H54 (cell line): Measurements from ENCODE around the gene SRMS.
A peak's percentile ranks its signal among the peaks of the same experiment; 100 is the strongest.

Experiments used
- DNase-seq: peaks from one replicate; pipeline ENCODE4 v3.0.0; 2011; ENCODE audit warnings: low spot score, mixed read lengths; ENCODE audit not compliant: insufficient read length
- FAIRE-seq: peaks from 3 replicates; lab custom pipeline; 2011; peaks lifted over from hg19 to GRCh38; lab: Jason Lieb, UNC
- POLR2A ChIP-seq: IDR thresholded peaks from 2 replicates; pipeline ENCODE4 v1.6.1; 2011; ENCODE audit warnings: low read depth, mild to moderate bottlenecking, low read length

SRMS gene

DNA sequence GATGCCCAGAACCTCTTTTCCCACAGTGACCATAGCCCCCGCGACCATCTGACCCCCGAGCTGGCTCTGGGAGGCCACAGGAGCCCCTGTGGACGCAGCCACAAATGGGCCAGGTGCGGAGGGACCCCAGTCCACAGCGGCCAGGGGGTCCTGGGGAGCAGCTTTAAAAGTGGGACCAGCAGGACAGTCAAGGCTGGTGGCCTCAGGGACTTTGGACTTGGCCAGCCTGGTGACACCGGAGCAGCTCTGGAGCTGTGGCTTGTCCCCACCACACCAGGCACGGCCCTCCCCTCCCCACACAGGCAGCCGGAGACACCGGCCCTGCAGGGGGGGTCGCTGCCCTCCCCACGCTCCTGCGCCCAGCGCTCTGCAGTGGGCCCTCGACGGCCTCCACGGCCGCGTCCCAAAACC is 9.9 kb upstream of the SRMS start:
- no peak for FAIRE-seq
- no peak for TF ChIP-seq POLR2A
- DNase-seq = no peak

DNA sequence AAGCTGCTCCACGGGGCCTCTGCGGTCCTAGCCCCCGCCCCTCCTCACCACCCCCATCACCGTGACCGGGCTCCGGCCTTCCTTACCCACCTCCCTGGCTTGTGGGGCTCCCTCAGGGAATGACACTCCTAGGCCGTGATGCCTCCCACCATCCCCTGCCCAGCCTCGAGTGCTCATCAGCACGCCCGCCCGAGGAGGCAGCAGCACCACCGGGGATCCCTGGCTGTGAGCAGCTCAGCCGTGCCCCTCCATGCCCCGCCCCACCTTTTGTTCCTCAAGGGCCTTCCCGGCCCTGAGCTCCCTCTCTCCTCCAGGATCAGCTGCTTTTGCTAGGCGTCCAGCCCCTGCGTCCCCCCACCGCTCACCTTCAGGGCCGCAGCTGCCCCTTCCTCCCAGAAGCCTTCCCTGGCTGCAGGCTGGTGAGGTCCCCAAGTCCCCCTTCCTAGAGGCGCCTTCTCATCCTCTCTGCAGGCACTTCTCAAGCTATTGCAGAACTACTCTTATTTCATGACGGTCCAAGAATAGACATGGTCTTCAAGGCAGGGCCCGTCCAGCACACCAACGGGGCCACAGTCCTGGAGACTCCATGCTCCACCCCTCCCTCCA is 9.4 kb upstream of the SRMS start:
- FAIRE-seq = no peak
- no peak for TF ChIP-seq POLR2A
- no peak for DNase-seq

DNA sequence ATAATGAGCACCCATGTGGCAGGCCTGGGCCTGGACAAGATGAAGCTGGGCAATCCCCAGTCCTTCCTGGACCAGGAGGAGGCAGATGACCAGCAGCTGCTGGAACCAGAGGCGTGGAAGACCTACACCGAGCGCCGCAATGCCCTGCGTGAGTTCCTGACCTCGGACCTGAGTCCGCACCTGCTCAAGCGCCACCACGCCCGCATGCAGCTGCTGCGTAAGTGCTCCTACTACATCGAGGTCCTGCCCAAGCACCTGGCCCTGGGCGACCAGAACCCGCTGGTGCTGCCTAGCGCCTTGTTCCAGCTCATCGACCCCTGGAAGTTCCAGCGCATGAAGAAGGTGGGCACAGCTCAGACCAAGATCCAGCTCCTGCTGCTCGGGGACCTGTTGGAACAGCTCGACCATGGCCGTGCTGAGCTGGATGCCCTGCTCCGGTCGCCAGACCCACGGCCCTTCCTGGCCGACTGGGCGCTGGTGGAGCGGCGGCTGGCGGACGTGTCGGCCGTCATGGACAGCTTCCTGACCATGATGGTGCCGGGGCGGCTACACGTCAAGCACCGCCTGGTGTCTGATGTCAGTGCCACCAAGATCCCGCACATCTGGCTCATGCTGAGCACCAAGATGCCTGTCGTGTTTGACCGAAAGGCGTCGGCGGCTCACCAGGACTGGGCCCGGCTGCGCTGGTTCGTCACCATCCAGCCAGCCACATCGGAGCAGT is 8.3 kb upstream of the SRMS start:
- no peak for TF ChIP-seq POLR2A
- no peak for FAIRE-seq
- no peak for DNase-seq

DNA sequence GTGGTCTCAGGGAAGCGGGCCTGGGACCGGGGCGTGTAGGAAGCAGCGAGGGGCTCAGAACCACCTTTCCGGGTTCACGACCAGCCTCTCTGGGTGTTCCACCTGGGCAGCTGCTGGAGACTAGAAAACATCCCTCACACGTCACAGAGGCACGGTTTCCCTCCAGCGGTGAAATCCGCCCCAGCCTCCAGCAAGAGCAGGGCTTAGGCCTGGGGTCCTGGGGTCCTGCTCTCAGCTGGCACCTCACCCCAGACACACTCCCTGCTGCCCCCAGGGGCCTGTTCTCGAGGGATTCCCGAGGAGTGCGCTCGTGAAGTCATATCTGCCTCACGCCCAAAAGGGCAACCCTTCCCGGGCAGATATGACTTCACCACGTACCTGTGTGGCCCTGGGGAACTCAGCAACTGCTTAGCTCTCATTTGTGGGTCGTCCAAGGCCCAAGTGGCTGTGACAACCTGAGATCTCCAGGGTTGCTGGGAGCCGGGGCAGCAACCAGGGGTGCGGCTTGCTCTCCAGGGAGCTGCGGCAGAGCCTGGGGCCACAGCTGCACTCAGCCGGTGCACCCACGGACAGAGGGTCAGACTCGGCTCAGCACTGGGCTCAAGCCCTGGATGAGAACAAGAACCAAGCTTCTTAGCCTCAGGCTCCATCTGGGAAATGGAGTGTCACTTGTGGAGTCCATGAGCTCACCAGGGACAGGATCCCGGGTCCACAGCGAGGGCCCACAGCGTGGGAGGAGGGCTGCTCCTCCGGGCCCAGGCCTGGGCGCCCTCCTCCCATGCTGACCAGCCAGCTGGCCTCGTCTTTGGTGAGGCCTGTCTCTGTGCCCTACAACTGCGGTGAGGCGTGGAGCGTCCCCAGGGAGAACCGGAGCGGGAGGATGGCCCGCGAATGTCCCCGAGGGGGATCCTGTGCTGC is 7.1 kb upstream of the SRMS start:
- FAIRE-seq (no peak), DNase-seq (no peak)
- no peak for TF ChIP-seq POLR2A

DNA sequence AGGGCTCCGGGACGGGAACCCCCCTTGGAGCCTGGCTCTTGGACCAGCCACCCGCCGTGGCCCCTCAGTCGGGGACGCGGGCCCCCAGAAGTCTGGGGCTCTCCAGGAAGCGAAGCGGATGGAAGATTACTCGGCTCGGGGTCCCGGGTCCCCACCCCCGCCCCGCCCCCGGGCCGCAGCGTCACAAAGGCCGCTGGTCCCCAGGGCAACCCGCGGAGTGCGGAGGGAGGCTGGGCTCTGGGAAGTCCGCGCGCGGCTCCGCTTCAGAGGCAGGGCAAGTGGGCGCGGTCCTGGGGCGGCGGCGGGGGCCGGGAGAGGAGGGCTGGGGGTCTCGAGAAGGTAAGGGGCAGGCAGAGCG is 6.4 kb upstream of the SRMS start, which contains the start of gene FNDC11:
TSS of gene FNDC11 (plus strand) at position 227 of the 358 bp plus-strand sequence. CDS start 1,505 bp downstream, outside the sequence.
- DNase-seq (no peak), FAIRE-seq (no peak)
- no peak for TF ChIP-seq POLR2A

DNA sequence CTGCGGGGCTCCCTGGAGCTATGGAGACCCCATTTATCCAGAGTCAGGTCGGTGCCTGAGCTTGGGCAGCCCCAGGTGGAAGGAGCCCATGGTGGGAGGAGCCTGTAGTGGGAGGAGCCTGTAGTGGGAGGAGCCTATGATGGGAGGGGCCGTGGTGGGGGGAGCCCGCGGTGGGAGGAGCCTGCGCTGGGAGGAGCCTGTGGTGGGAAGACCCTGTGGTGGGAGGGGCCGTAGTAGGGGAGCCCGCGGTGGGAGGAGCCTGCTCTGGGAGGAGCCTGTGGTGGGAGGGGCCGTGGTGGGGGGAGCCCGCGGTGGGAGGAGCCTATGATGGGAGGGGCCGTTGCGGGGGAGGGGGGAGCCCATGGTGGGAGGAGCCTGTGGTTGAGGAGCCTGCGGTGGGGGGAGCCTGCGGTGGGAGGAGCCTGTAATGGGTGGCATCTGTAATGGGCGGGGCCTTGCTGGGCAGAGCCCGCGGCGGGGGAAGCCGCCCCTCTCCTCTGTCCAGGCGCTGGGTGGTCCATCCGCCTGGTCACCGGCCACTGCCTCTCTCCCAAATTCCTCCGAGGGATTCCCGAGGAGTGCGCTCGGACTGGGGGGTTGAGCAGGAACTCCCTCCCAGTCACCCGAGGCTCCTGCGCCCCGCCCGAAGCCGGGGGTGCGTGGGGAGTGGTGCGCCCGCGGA is 5.8 kb upstream of the SRMS start:
- TF ChIP-seq POLR2A = peak; percentile 27; the same call in 1 of the 2 replicates
- peak; percentile 92 for DNase-seq

DNA sequence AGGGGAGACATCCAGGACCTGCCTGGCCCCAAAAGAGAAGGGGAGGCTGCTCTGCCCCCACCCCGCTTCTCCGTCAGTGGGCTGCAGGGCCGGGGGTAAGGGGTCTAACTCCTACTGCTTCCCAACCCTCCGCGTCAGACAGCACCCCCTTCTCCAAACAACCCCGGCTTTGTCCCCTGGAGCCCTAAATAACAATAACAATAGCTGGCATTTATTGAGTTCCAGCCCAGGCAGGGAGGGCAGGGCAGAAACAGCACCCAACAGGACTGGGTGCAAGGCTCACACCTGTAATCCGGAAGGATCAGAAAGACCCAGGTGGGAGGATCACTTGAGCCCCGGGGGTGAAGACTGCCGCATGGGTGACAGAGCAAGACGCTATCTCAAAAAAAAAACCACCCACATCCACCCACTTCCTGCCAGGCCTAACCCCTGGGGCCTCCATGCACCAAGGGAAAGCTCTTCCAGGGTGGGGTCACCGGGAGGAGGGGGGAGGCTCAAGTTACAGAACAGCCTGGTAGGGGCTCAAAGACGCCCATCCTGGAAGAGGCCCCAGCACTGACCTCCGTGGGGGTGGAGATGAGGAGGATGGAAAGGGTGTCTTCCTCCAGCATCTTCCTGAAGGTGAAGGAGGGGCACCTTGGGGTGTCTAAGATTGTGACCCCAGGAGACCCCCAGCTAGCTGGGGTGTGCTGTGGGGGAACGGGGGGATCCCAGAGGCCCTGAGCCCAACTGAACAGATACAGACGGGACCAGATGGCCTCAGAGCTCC is 5.1 kb upstream of the SRMS start:
- TF ChIP-seq POLR2A = no peak
- DNase-seq (no peak), FAIRE-seq (no peak)

More for the DNA sequence above, 5.8 kb upstream of the SRMS start:
- FAIRE-seq = peak; percentile 27

DNA sequence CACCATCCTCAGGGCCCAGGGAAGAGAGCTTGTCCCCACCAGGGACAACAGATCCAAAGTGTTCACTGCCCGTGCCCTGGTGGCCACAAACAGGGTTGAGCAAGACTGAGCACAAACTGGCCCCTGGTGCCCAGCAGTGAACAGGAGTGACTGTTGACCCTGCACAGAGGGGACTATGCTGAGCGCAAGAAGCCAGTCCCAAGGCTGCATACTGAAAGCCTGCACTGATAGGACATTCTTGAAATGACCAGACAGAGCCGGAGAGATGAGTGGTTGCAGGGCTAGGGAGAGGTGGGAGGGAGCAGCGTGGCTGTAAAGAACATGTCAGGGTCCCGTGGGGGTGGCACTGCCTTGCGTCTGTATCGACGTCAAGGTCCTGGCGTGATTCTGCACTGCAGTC is 3.5 kb upstream of the SRMS start:
- TF ChIP-seq POLR2A = no peak
- DNase-seq (no peak), FAIRE-seq (no peak)

DNA sequence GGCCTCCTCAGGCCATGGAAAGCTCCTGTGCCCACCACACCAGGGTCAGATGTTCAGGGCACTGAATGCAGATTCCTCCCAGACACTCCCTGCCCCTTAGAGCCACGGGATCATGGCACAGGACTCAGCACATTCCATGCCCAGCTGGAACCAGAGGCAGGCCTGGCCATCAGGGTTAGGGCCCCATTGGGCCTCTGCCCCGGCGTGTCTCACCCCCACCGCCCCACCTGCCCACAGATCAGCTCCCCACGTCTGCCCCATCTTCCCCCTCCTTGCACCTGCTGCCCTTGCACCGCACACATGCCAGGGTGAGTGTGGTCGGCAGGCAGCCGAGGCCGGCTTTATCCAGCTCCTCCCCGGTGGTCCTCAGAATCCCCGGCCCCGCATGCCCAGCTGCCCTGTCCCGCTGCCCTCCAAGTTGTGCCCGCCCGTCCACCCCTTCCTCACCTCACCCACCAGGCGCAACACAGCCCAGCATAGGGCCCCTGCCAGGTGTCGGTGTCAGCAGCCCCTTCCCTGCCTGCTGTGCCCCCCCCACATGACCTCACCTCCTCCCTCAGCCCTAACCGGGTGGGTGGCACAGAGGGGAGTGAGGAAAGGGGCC is 2.2 kb upstream of the SRMS start:
- DNase-seq (no peak), FAIRE-seq (no peak)
- TF ChIP-seq POLR2A = no peak

DNA sequence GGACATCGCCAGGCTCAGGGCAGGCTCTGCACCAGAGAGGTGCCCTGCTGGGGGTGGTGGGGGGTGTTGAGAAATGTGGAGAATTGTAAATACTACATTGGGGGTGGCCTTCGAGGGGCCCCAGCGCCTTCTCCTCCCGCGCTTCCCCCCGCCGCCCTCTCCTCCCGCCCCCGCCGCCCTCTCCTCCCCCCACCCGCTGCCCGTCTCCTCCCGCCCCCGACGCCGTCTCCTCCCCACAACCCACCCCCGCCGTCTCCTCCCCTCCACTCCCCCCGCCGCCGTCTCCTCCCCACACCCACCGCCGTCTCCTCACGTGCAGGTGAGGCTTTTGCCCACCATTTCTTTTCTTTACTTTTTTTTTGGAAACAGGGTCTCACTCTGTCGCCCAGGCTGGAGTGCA is 1.5 kb upstream of the SRMS start:
- TF ChIP-seq POLR2A = no peak
- DNase-seq (no peak), FAIRE-seq (no peak)

DNA sequence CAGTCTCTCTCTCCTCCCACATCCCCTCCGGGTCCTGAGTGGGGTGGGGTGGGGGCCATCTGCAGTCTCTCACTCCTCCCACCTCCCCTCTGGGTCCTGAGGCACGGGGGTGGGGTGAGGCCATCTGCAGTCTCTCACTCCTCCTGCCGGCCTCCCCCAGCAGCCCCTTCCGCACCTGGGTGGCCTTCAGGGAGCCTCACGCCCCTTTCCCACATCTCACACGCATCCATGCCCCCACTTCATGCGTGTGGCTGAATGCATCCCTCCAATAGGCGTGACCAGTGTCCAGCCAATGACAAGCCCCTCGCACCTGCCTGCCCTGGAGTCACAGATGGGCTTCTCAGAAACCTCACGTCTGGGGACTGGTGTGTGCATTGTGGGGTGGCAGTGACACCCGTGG is 993 bp upstream of the SRMS start:
- DNase-seq = no peak
- no peak for TF ChIP-seq POLR2A
- no peak for FAIRE-seq

DNA sequence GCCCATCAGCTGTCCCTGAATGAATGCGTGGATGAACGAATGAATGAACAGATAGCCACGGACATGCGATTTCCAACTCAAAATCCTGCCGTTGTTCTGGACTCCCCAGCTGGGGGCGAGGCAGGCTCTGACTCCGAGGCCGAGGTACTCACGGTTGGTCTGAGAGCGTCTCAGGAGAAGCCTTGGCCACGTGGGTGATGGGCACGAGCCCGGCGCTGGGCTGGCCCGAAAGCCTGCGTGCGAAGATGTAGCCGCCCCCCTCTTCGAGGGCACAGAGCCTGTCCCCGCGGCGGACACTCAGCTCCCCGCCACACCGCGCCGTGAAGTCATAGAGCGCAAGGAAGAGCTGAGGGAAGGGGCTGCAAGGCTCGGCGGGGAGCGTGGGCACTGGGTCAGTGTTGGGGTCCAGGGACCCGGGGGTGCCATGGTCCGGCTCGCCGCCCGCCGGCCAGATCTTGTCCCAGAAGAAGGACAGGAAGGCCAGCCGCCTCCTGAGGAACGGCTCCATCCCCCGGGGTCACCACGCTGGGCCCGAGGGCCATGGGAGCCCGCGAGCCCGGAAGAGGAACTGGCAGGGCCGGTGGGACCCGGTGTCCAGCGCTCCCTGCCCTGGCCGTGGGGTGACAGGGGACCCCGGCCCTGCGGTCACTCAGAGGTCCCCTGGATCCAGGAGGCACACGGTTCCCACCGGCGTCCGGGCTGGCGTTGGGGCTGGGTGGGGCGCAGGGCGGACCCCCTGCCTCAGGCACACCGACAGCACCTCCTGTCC is 409 bp downstream of the SRMS start:
- FAIRE-seq (no peak), DNase-seq (no peak)
- no peak for TF ChIP-seq POLR2A
